Hindlimb muscle (tissue), 1 donor: ENCODE results near the gene UNC79. TPM values are rescaled to one million over a fixed set of nuclear protein-coding genes. Genes with fewer than 3 reads are reported as not detected.

Experiments used
- DNase-seq: peaks from one replicate; pipeline ENCODE4 v3.0.0-alpha.2; 2013
- polyA plus RNA-seq: library from polyadenylated mRNA; unstranded; fragments of 120-200 nt; gene quantifications from one replicate; pipeline ENCODE4 v1.2.1, GENCODE V29; 2013; ENCODE audit not compliant: insufficient read length

Gene UNC79
- polyA plus RNA-seq, 1 donor: 0.58 TPM

DNA sequence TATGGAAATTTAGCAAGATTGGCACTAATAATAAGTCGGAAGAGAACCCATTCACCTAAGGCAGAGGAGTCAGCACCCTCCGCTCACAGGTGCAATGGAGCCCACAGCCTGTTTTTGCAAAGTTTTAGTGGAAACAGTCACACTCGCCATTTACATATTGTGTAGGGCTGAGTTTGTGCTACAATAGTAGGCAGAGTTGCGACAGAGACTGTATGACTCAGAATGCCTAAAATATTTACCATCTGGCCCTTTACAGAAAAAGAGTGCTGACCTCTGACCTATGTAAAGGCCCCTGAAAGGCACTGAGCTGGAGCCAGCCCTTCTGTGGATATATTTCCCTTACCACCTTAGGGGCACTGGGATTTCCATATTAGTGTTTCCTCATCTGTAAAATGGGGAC is 278.5 kb downstream of the UNC79 start:
- DNase-seq: no peak

DNA sequence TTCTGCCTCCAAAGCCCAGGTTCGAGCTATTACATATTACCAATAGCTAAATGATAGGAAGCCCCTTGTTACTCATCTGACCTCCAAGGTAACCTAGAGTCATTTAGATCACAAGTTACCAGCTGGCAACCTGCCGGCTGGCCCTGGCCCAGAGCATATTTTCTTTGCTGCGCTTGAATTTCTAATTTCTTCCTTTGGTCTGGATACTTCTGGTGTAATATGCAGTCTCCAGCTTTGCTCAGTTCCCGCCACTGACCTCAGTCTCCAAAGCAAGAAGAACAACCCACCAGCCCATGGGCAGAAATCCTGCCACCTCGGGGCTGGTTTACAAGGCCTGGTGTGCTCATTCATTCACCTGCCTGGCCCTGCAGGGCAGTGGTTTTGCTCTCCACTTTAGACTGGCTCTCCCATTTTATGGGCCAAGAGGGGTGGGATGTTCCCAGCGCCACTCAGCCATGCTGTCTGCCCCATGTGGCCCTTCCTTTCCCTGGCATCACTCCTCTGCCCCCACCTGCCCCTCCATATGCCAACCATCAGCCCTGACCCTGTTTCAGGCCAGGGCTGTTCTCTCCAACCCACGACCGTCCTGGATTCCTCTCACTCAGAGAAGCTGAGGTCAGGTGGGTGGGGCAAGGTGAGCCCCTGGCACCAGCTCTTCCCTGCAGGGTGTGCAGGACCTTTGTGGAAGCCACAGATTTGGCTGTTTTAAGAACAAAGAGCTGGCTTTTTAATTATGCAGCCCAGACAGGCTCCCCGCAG is 281.5 kb downstream of the UNC79 start:
- no peak for DNase-seq

DNA sequence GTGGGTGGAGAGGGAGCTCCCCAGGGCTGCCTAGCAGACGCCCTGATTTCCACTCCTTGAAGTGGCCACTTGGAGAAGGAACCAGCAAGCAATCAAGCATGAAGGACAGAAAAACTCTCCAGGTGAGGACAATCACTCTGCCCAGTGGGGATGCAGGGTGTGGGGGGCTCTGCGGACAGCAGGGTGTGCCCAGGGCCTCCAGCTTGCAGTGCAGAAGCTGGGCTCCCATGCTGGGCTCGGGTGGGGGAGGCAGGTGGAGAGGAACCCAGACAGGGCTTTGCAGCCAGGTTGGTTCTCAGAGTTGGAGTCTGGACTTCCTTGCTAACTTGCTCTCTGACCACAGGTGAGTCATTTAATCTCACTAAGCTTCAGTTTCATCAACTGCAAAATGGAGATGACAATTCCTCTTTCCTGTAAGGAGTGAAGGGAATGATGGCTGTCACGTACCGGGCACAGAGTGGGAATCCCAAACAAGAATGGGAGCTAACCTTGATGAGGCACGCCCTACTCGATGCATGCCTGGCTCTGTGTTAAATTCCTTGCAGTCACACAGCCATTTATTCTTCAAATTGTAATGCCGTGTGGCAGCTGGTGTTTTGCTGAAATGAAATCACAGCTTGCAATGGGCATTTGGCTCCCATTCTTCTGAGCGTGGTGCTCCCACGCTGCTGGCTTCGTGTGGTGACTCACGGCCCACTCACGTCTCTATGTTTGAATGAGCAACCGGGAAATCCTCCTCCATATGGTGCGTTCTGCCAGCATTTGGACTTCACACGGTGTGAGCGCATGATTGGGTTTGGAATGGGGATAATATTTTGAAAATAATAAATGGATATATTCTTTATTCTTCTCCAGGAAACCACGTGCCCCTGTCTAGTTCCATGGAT is 282.3 kb downstream of the UNC79 start:
- no peak for DNase-seq

GRCh38 chr14:93713726-93714405 is 283.1 kb downstream of the UNC79 start:
- no peak for DNase-seq

- DNase-seq: no peak
Observed at GRCh38 chr14:93714605-93715004, 283.9 kb downstream of the UNC79 start.

GRCh38 chr14:93715279-93715927 is 284.7 kb downstream of the UNC79 start:
- DNase-seq: no peak

DNA sequence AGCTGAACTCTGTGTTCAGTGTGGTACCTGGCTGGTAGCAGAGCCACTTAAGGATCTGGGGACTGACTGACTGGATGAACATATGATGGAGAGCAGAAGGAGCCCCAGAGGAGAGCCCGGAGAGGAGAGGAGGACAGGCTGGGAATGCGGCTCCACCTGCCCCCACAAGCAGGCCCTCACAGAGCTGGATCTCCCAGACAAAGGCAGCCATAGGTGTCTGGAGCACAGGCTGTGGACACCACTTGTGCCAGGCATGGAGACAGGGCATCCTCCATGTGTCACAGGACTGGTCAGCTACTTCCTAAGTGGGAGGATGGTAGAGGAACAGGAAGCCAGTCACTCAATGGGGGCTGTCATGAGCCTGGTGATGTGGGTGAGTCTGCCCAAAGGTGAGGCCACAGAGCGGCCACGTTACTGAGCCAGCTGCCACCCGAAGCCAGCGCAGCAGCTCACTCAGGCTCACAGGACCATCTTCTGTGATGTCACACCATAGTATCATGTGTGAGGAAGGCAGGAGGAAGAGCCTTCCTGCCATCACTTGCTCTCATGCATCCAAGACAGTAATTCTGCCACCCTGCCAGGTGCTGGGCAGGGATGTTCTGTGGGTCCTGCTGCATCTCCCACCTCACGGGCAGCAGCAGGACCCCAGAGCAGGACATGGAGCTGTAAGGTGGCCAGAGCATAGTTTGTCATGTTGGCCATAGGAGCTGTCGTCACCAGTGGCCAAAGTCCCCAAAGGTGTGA is 285.4 kb downstream of the UNC79 start:
- no peak for DNase-seq

DNA sequence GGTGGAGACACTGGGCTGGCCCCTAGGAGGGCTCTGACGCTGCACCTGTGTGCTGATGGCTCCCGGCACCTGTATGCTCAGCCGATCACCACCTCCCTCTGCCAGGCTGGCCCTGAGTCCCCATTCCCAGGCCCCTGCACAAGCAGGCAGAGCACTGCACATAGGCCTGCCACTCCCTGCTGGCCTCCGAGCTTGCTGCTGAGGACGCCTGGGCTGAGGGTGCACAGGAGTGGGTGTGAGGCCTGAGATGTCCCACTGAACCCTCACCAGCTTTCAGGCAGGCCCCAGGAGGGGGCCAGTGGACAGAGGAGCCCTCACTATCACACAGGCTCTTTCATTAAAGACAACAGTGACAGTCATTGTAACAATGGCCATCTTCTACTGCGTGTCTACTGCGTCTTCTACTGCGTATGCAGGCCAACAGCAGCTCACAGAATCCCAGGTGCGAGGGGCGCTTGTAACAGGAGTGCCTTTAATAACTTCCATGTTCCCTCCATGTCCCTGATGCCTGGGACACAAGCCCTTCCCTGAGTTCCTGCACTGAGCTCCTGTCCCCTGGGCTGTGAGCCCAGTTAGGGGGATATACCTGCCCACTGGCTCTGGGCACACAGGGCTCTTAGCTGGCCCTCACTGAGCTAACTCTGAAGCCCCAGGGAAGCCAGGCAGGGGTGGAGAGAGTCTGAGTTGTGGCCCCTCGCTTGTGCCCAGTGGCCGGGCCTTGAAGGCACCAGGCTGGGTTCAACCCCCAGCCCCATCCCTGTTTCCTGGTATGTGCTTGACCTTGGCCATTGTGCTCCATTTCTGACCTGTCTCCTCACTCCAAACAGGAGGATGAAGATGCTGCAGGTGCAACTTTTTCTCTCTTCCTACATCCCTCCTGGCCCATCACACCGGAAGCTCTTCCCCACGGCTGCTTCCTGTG is 286.3 kb downstream of the UNC79 start:
- DNase-seq: no peak

DNA sequence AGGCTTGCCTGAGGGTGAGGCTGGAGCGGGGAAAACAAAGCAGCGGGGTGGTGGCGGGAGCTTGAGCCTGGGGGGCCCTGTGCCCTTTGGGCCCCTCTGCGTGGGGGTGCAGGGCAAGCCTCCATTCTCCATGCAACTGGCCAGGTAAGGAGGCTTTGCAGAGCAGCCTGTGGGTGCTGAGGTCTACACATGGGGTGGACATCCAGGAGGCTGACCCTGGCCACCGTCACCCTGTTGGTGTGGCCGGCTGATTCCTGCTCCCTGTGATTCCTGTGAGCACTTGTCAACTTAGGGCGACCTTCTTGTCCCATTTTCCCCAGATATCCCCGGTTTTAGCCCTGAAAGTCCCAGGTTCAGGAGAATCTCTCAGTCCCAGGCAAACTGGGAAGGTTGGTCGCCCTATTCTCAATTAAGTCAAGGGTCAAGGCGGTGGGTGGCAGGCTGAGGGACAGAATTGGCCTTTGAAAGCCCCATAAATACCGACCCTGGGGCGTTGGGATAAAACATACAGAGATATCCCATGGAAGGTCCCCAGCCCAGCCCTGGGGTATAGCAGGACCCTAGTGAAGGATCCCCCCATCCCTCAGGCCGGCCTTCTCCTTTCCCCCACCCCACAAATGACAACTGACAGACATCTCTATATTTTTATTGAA is 287.1 kb downstream of the UNC79 start:
- DNase-seq: no peak

- no peak for DNase-seq
Observed at GRCh38 chr14:93719256-93719655, 288.5 kb downstream of the UNC79 start.

DNA sequence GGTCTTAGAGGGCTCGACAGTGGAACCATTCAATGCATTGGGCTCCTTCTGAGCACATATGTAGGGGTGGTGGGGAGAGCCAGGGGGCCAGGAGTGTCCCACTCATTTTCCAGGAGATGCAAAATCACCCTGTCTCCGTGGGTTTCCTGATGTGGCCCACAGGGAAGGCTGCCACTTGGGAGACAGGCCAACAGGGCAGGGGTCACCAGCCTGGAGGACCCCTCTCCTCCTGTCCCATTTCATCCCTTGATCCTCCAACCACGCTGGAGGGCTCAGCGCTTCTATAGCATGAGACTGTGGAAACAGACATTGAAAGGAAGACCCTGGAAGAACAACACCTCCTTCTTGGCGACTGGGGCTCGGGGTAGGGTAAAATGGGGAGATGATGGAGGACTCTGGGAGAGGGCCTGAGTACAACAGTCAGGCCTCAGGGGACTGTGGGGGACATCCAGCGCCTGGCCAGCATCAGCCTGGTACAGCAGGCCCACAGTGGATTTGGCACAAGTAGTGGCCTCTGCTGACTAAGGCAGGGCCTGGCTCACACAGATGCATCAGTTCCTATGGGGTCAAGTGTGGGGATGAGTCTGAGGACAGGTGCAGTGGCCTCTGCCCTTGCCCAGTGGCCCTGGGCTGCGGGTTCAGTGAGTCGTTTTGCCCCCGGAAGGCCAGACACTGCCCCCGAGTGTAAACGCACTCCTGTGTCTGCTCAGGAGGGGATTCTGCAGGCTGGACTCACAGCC is 289.5 kb downstream of the UNC79 start:
- DNase-seq: no peak

DNA sequence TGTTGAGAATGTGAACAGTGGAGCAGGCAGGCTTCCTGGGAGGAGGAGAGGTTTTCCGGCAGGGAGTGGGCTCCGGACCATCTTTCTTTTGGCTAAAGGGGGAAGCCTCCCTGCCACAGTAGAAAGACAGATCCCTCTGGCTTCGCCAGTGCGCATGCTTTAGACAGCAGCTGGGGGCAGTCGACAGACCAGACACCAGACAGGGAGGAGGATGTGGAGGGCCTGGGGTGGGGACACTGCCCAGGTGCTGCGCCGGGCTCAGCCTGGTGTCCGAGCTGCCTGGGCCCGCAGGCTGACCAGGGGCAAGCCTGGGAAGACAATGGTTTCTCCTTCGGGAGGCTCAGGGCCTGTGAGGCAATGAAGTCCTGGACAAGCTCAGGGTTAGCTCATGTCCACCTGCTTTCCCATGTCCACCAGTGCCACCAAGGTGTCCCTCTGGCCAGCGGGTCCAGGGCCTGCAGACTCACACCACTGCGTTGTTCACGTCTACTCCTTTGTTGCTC is 290.3 kb downstream of the UNC79 start:
- DNase-seq: no peak

DNA sequence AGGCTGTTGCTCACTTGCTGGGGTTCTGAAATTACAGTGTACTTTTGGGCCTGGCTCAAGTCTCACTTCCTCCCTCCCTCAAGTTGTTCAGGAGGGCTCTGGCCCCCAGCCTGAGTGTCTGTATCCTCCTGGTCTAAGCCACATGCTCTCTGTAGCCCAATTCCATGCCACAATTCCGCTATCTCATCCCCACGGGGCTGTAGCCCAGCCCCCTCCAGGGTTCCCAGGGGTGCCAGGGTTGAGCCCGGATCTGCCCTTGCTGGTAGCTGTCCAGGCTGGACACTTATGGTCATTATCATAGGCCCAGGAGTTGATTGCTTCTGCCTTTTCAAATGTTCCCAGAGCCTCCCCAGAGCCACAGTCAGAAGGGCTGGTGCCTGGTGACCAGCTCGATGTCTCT is 292.3 kb downstream of the UNC79 start:
- no peak for DNase-seq

- DNase-seq: no peak
Observed at GRCh38 chr14:93725002-93725582, 294.4 kb downstream of the UNC79 start.

DNA sequence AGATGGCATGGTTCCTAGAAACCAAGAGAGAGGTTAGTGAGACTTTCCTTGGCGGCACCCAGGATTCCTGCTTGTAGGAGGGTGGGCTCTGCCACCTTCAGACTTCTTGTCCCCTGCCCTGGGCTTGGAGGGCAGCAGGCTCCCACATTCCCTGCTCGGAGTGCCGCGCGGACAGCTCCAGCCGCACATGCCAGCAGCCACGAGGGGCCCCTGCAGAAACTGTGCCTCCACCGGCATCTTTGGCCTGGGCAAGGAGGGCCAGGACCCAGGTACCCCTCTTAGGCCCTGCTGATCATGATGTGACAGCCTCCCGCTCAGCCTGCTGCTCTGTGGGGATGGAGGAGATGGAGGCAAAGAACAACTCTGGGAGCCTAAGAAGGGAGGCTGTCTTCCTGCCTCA is 295.3 kb downstream of the UNC79 start:
- DNase-seq: no peak

DNA sequence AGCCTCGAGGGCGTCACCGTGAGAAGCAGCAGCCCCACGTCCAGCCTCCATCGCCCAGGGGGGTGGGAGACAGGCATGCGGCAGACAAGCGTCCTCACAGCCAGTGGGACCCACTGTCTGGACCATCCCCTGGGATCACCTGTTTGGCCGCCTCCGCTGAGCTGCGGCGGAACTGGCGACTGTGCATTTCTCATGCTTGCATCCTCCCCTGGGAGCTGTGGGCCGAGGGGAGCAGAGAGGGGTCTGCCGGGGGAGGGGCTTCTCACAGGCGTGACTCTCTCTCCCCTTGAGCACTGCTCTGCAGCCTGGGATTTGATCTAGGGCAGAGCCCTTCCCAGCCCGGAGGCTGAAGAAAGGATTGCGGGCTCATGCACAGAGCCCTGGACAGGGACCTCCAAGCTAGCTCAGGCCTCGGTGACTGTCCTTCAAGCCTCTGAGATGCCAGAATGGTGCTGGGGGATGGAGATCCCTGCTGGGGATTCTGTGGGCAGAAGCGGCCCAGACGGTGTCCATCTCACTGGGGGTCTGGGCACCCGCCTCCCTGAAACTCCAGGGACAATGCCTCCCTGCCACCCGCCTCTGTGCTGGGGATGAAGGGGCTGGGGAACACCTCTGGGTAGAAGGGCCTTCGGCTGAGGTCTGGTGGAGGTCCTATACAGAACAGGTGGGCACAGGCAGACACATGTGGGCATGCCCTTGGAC is 296.5 kb downstream of the UNC79 start:
- no peak for DNase-seq

DNA sequence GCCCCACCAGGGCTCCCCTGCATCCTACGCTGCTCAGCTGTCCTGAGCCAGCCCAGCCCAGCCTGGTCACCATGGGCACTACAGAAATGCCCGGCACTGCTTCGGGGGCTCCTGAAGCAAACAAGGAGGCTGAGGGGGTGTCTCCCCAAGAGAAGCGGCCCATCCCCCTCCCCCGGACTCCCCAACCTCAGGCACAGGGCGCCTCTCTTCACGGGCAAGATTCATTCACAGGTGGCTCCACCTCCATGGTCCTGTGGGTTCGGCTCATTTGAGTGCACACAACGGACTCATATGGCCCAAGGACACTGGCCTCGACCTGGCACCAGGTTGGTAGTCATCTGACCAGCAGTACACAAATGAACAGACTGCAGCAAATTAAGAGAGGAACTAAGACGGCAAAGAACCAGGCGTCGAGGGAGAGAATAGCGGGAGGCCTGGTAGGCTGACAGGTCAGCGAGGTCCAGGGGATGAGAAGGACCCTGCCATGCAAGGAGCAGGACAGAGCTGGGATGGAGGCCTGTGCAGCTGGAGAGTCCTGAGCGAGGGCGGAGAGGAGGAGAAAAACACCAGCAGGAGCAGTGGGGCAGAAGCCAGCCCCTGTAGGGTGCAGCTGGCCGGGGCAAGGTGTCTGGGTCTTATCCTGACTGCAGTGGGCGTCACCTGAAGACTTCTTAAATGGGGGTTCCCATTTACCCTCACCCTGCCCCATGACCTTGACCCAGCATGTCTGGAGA is 297.3 kb downstream of the UNC79 start:
- no peak for DNase-seq

GRCh38 chr14:93728651-93729016 is 297.9 kb downstream of the UNC79 start:
- DNase-seq: no peak
